PC-9 (cell line): ENCODE data around the gene CFAP61.

Source experiments
- EZH2 ChIP-seq: fragments of 200-600 bp; sonication (generic); IDR thresholded peaks from 2 replicates; pipeline ENCODE4 v1.8.0; 2017; ENCODE audit warnings: antibody characterized with exemption, low read depth
- TF ChIP-seq, protein P1 (sequence below): fragments of 200-600 bp; sonication (generic); conservative IDR thresholded peaks from 2 replicates; pipeline ENCODE4 v1.6.1; 2017; ENCODE audit warnings: mixed run types, antibody characterized with exemption, mild to moderate bottlenecking, moderate library complexity

- no peak for TF ChIP-seq EZH2
- TF ChIP-seq, protein P1, sequence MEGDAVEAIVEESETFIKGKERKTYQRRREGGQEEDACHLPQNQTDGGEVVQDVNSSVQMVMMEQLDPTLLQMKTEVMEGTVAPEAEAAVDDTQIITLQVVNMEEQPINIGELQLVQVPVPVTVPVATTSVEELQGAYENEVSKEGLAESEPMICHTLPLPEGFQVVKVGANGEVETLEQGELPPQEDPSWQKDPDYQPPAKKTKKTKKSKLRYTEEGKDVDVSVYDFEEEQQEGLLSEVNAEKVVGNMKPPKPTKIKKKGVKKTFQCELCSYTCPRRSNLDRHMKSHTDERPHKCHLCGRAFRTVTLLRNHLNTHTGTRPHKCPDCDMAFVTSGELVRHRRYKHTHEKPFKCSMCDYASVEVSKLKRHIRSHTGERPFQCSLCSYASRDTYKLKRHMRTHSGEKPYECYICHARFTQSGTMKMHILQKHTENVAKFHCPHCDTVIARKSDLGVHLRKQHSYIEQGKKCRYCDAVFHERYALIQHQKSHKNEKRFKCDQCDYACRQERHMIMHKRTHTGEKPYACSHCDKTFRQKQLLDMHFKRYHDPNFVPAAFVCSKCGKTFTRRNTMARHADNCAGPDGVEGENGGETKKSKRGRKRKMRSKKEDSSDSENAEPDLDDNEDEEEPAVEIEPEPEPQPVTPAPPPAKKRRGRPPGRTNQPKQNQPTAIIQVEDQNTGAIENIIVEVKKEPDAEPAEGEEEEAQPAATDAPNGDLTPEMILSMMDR = no peak
Observed at GRCh38 chr20:20370094-20370575, 317.8 kb downstream of the CFAP61 start.
